A673 (cell line): ENCODE data around the gene S100A3. TPM values are rescaled to one million over a fixed set of nuclear protein-coding genes. Genes with fewer than 3 reads are reported as not detected.

Experiments used
- Bru-seq: library from RNA; stranded (reverse); fragments of 400-500 nt; gene quantifications from one replicate; lab custom pipeline; 2021; lab: Mats Ljungman, UMichigan
- BruChase-seq, 2 experiments: library from RNA; stranded (reverse); fragments of 400-500 nt; gene quantifications; one replicate each; lab custom pipeline; 2021; lab: Mats Ljungman, UMichigan
- BruUV-seq: library from RNA; stranded (reverse); fragments of 400-500 nt; replicated peaks from 2 replicates; lab custom pipeline; 2021; lab: Mats Ljungman, UMichigan
- CTCF ChIA-PET: fragments of 300-600 bp; sonication (Branson Sonifier 250); formaldehyde crosslinking; loops from one replicate; lab custom pipeline; 2022; ENCODE audit warnings: antibody characterized with exemption; lab: Charles Lee
- POLR2A ChIA-PET: fragments of 300-600 bp; sonication (Branson Sonifier 250); formaldehyde crosslinking; loops from one replicate; lab custom pipeline; 2022; ENCODE audit warnings: antibody characterized with exemption; ENCODE audit not compliant: low non-redundant PET; lab: Charles Lee
- DNase-seq: peaks from one replicate; pipeline ENCODE4 v3.0.0-alpha.2; 2015; ENCODE audit warnings: low spot score
- H3K27ac ChIP-seq: fragments of 200-600 bp; sonication (generic); 2 replicates; pipeline ENCODE4 v1.5.1; 2016; ENCODE audit warnings: mixed run types, low read depth, mild to moderate bottlenecking, mixed read lengths, antibody characterized with exemption, low read length; ENCODE audit not compliant: poor library complexity, severe bottlenecking
- H3K27me3 ChIP-seq: fragments of 200-600 bp; sonication (generic); replicated peaks from 2 replicates; pipeline ENCODE4 v1.6.1; 2017; ENCODE audit warnings: mixed run types, low read depth, mild to moderate bottlenecking, mixed read lengths, antibody characterized with exemption, low read length; ENCODE audit not compliant: insufficient read depth, poor library complexity
- H3K36me3 ChIP-seq: fragments of 200-600 bp; sonication (generic); 2 replicates; pipeline ENCODE4 v1.6.1; 2016; ENCODE audit warnings: mixed run types, mild to moderate bottlenecking, mixed read lengths, antibody characterized with exemption, low read length; ENCODE audit not compliant: insufficient read depth, poor library complexity, severe bottlenecking
- H3K4me1 ChIP-seq: fragments of 200-600 bp; sonication (generic); 2 replicates; pipeline ENCODE4 v1.6.1; 2017; ENCODE audit warnings: mixed run types, mild to moderate bottlenecking, mixed read lengths, antibody characterized with exemption, low read length; ENCODE audit not compliant: insufficient read depth, poor library complexity, severe bottlenecking
- H3K4me3 ChIP-seq: fragments of 200-600 bp; sonication (generic); 2 replicates; pipeline ENCODE4 v1.5.1; 2016; ENCODE audit warnings: low read depth, mixed run types, mild to moderate bottlenecking, mixed read lengths, low read length; ENCODE audit not compliant: poor library complexity, severe bottlenecking
- H3K9me3 ChIP-seq: fragments of 200-600 bp; sonication (generic); 2 replicates; pipeline ENCODE4 v1.6.1; 2016; ENCODE audit warnings: mixed run types, low read depth, mild to moderate bottlenecking, mixed read lengths, antibody characterized with exemption, low read length; ENCODE audit not compliant: poor library complexity, severe bottlenecking
- EZH2 ChIP-seq: fragments of 200-600 bp; sonication (generic); IDR thresholded peaks from 2 replicates; pipeline ENCODE4 v1.6.1; 2017; ENCODE audit warnings: borderline replicate concordance, low read depth, mild to moderate bottlenecking, mixed read lengths, antibody characterized with exemption, low read length; ENCODE audit not compliant: poor library complexity, severe bottlenecking
- intact Hi-C: fragments of 100-400 bp; cut with micrococcal nuclease; formaldehyde crosslinking; loops from one replicate; pipeline ENCODE4 v1.10.0; 2022; ENCODE audit not compliant: unreplicated experiment
- long read RNA-seq: library from polyadenylated mRNA; stranded (forward); transcript quantifications from one replicate; pipeline ENCODE4 v2.0.0, GENCODE V29; 2022
- total RNA-seq: library from RNA; stranded (reverse); gene quantifications from 2 replicates; pipeline ENCODE4 v1.2.3, GENCODE V29; 2021
- TF ChIP-seq, protein P1 (sequence below): fragments of 300-800, 200-600 bp; sonication (generic); conservative IDR thresholded peaks from 2 replicates; pipeline ENCODE4 v1.5.1; 2017; ENCODE audit warnings: low read depth, mild to moderate bottlenecking, antibody characterized with exemption, low read length, moderate library complexity, mixed read lengths

The S100A3 gene, protein sequence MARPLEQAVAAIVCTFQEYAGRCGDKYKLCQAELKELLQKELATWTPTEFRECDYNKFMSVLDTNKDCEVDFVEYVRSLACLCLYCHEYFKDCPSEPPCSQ
- 0.61 and 0.99 TPM in 2 replicates for total RNA-seq
- Bru-seq, nascent RNA: not detected
- BruChase-seq, experiment 1, labeled RNA remaining after a 2-hour chase: not detected
- percentile 25 among the genes with signal in this experiment for BruChase-seq, experiment 2, labeled RNA remaining after a 6-hour chase
- long read RNA-seq: 0 reads

DNA sequence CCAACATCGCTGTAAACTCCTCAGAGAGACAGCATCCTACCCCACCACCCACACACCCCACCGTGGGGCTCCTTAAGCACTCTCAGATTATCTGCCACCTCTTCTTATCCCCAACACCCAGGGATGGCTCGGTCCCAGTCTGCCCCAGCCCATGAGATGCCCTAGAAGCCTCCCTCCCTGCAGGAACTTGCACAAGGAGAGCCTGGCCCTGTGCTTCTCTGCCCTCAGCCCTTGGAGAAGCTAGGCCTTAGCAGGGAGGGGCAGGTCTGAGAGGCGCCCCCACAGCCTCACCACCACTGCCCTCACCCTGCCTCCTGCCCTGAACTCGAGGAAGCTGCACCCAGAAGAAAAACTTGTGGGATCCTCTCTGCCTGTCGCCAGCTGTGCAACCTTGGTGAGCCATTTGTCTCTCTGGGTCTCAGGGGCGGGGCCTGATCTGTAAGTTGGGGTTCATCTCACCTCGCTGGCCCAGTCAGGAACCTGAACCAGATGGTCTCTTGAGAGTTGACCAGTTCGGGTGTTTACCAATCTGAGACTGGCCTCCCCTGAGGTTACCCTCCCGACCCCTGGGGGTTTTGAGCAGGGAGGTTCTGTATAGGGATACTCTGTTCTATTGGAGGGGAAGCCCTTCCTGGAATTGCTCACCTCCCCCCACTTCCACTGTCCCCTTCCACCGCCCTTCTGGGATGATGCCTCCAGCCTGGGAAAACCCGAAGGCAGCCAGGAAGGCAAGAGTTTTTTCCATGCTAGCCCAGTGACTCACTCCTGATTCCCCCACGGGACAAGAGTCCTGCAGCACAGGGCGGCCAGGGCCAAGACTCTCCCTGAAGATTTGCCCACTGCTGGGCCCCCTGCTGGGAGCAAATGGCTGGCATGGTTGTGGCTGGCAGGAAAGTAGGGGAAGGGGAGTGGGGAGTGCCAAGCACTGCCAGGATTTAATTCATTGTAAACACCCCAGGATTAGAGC lies at the start of gene S100A3:
Gene S100A3 (minus strand): TSS at position 537 of the 967 bp plus-strand sequence. CDS start 773 bp downstream, outside the sequence.
- Histone ChIP-seq H3K4me1 (peaks cover 37% of the 10 kb centered on the region), H3K27me3 (no peaks in the 10 kb centered on the region), H3K9me3 (no peaks in the 10 kb centered on the region), H3K4me3 (no peak within 1 kb of the TSS), H3K27ac (no peak within 1 kb of the TSS), H3K36me3 (no peaks in the 10 kb centered on the region)
- peak; percentile 39 for DNase-seq
- intact Hi-C loops: no loop called here
- ChIA-PET CTCF (no interaction called here), POLR2A (no interaction called here)
- no TSS peak for BruUV-seq
- no peak for TF ChIP-seq EZH2
- TF ChIP-seq, protein P1, sequence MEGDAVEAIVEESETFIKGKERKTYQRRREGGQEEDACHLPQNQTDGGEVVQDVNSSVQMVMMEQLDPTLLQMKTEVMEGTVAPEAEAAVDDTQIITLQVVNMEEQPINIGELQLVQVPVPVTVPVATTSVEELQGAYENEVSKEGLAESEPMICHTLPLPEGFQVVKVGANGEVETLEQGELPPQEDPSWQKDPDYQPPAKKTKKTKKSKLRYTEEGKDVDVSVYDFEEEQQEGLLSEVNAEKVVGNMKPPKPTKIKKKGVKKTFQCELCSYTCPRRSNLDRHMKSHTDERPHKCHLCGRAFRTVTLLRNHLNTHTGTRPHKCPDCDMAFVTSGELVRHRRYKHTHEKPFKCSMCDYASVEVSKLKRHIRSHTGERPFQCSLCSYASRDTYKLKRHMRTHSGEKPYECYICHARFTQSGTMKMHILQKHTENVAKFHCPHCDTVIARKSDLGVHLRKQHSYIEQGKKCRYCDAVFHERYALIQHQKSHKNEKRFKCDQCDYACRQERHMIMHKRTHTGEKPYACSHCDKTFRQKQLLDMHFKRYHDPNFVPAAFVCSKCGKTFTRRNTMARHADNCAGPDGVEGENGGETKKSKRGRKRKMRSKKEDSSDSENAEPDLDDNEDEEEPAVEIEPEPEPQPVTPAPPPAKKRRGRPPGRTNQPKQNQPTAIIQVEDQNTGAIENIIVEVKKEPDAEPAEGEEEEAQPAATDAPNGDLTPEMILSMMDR: no peak

GRCh38 chr1:153598309-153599172 lies 49.5 kb upstream of the S100A3 start:
- peak; percentile 83 for DNase-seq
- no peak for TF ChIP-seq EZH2
- TF ChIP-seq, protein P1: no peak
- H3K4me3 ChIP-seq: no peak overlapping the region
- BruUV-seq: no TSS peak
- intact Hi-C loops: no loop called here
- CTCF ChIA-PET: no interaction called here
- H3K4me1 ChIP-seq: peaks cover 4% of the 10 kb centered on the region
- no peaks in the 10 kb centered on the region for H3K27me3 ChIP-seq
- H3K9me3 ChIP-seq: no peaks in the 10 kb centered on the region
- no peak overlapping the region for H3K27ac ChIP-seq
- POLR2A ChIA-PET: no interaction called here
- no peaks in the 10 kb centered on the region for H3K36me3 ChIP-seq

- CTCF ChIA-PET: no interaction called here
- TF ChIP-seq EZH2: no peak
- TF ChIP-seq, protein P1: no peak
- intact Hi-C loops: no loop called here
- H3K9me3 ChIP-seq: no peaks in the 10 kb centered on the region
- no peak overlapping the region for H3K4me3 ChIP-seq
- peaks cover 4% of the 10 kb centered on the region for H3K4me1 ChIP-seq
- POLR2A ChIA-PET: no interaction called here
- no peak overlapping the region for H3K27ac ChIP-seq
- DNase-seq: no peak
- H3K27me3 ChIP-seq: no peaks in the 10 kb centered on the region
- BruUV-seq: no TSS peak
- H3K36me3 ChIP-seq: no peaks in the 10 kb centered on the region
Measured at GRCh38 chr1:153597206-153597605, 48.1 kb upstream of the S100A3 start.
